RWPE1 (cell line): ENCODE data around the gene WASHC4.
"Not testable (repeated sequence)": the region's sequence is repeated elsewhere in the genome, so short reads cannot be mapped to it uniquely, and the experiment has no call there.

Experiments
- CTCF ChIA-PET: fragments of 350-600 bp; sonication (Branson Sonifier 250); formaldehyde crosslinking; extraction: SDS; loops from one replicate; lab custom pipeline; 2021; lab: Yijun Ruan, JAX
- POLR2A ChIA-PET: fragments of 400-600 bp; formaldehyde crosslinking; extraction: SDS; loops from one replicate; lab custom pipeline; 2020; ENCODE audit warnings: antibody characterized with exemption; ENCODE audit not compliant: low non-redundant PET; lab: Yijun Ruan, JAX
- DNase-seq: peaks from one replicate; pipeline ENCODE4 v3.0.0; 2012; ENCODE audit warnings: low spot score
- H3K27ac ChIP-seq: fragments of 450-650 bp; 2 replicates; pipeline ENCODE4 v1.5.1; 2017
- TF ChIP-seq, protein P1 (sequence below): fragments of 450-650 bp; conservative IDR thresholded peaks from 2 replicates; pipeline ENCODE4 v1.5.1; 2017; ENCODE audit warnings: low read depth, mild to moderate bottlenecking

The WASHC4 gene

DNA sequence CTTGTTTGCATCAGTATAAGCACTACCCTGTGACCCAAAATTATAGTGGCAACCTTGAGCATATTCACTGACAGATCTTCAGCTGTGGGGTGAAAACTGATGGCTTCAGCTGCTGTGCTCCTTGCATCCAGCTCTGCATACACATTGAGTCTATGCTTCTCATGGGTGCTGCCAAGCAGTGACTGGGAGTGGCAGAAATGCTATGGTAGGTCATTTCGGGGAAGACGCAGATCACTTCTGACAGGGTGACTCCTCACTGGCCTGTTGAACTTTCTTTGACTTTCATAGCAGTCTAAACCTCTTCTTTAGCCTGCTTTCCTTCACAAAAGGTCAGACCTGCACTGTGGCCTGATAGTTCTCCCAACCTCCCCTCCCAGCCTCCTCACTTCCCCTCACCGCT lies 17.7 kb upstream of the WASHC4 start:
- H3K27ac ChIP-seq, result no peak overlapping the region
- TF ChIP-seq, protein P1, sequence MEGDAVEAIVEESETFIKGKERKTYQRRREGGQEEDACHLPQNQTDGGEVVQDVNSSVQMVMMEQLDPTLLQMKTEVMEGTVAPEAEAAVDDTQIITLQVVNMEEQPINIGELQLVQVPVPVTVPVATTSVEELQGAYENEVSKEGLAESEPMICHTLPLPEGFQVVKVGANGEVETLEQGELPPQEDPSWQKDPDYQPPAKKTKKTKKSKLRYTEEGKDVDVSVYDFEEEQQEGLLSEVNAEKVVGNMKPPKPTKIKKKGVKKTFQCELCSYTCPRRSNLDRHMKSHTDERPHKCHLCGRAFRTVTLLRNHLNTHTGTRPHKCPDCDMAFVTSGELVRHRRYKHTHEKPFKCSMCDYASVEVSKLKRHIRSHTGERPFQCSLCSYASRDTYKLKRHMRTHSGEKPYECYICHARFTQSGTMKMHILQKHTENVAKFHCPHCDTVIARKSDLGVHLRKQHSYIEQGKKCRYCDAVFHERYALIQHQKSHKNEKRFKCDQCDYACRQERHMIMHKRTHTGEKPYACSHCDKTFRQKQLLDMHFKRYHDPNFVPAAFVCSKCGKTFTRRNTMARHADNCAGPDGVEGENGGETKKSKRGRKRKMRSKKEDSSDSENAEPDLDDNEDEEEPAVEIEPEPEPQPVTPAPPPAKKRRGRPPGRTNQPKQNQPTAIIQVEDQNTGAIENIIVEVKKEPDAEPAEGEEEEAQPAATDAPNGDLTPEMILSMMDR, result no peak
- DNase-seq, result no peak
- POLR2A ChIA-PET, result no interaction called here
- CTCF ChIA-PET, result interaction anchor here (0.7 kb wide), 1 partner anchor 309 kb away, joined by 3 read pairs; no protein-coding TSS in a partner anchor

DNA sequence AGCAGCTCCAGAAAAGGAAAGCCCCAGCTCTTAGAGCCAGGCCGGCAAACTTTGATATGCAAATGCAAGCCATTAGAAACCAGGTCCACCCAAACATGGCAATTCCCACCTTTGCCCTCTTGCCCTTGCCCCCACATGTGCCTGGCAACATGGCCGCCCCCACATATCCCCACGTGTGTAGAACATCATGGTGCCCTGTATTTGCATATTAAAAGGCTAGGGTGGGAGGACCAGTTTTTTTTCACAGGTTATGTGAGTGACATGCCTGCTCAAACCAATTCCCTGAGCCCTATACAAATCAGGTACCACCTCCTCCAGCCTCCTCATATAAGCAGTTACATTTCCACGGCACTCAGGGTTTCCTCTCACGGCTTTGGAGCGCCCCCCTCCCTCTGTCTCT lies 17.2 kb upstream of the WASHC4 start:
- no peak overlapping the region for H3K27ac ChIP-seq
- TF ChIP-seq, protein P1, result no peak
- DNase-seq, result no peak
- ChIA-PET CTCF (no interaction called here), POLR2A (no interaction called here)

DNA sequence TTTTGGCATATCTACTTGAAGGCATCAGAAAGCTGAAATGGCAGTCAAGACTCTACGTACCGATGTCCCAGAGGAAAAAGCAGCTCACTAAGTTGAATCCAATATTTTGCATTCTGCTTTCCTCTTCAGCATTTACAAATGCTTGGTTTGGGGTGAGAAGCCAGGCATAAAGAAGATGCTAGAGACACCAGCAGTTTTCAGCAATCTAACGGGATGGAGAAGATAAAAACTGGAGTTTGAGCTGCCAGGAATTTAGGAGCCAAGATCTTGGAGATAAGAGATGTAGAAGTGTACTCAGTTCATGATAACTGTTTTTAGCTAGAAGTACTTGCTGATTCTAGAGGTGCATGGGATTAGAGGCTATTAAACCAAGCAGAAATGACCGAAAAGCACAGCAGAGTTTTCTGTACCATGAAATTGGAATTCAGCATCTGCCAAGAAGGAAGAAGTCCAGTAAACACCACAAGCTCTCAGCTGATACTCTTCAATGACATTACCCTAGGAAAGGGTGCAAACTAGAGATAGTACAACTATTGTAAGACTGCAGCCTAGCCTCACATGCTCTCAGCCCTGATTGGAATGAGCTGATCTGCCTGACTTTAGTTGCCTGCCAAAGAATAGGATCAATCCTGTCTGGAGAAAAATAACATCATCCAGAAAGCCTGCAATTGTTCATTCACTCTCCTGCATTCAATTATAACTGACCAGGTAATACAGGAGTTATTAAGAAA lies 15.9 kb upstream of the WASHC4 start:
- ChIA-PET CTCF (no interaction called here), POLR2A (no interaction called here)
- TF ChIP-seq, protein P1, result no peak
- H3K27ac ChIP-seq, result no peak overlapping the region
- no peak for DNase-seq

DNA sequence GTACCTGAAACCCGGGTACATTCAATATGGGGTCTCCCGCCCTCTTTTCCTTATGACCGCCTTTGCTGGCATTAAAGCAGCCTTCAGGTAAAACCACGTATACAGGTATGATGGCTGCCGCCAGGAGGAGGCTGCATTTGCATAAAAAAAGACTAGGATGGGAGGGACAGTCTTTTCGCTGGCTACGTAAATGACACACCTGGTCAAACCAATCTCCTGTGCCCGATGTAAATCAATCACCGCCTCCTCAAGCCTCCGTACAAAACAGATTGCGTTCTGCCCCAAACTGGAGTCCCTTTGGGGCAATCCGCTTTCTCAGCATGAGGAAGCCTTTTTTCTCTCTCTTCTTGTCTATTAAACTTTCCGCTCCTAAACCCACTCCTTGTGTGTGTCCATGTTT lies 15.2 kb upstream of the WASHC4 start:
- DNase-seq, result no peak
- CTCF ChIA-PET, result no interaction called here
- TF ChIP-seq, protein P1, result no peak
- POLR2A ChIA-PET, result no interaction called here
- no peak overlapping the region for H3K27ac ChIP-seq

DNA sequence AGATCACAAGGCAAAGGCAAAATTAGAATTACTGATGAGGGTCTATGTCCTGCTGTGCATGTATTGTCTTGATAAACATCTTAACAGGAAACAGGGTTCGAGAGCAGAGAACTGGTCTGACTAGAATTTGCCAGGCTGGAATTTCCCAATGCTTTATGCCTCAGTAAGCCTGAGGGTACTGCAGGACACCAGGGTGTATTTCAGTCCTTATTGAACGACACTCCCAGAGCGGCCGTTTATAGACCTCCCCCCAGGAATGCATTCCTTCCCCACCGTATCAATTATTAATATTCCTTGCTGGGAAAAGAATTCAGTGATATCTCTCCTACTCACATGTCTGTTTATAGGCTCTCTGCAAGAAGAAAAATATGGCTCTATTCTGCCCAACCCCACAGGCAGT lies 12.2 kb upstream of the WASHC4 start:
- H3K27ac ChIP-seq, DNase-seq, POLR2A ChIA-PET, CTCF ChIA-PET: not testable (repeated sequence)

DNA sequence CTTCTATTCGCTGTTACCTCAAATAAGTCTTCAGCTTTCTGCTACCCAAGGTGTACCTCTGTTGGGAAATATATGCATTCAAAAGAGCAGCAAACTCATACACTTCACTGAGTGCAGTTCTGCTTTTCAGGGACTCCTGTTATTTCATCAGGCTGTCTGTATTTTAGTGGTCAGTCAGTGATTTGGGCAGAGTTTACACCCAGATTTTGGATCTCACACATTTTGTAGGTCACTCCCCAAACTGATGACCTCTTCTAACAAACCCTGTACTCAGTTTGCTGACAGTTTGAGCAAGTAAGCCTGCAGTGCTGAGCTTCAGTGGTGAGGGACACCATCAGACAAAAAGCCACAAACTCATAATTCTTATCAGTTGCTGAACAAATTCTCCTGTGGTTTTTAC lies 8.2 kb upstream of the WASHC4 start:
- ChIA-PET CTCF (no interaction called here), POLR2A (no interaction called here)
- DNase-seq, result no peak
- TF ChIP-seq, protein P1, result no peak
- H3K27ac ChIP-seq, result no peak overlapping the region

DNA sequence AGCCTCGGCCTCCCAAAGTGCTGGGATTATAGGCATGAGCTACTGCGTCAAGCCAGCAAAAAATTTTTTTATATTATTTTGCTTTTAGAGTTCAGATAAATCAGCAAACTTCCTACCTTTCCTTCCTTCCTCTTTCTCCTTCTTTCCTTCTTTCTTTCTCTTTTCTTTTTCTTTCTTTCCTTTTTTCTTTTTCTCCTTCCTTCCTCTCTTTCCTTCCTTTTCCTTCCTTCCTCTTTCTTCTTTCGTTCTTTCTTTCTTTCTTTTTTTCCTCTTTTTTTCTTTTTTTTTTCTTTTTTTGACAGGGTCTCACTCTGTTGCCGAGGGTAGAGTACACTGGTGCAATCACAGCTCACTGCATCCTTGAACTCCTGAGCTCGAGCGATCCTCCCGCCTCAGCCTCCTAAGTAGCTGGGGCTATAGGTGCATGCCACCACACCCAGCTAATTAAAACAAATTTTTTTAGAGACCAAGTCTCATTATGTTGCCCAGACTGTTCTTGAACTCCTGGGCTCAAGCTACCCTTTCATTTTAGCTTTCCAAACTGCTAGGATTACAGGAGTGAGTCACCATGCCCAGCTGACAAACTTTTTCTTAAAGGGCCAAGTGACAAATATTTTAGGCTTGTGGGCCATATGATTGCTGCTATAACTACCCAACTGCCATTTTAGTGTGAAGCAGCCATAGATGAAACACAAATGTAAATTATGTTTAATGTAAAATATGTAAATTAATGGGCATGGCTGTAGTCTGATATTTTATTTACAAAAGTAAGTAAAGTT lies 7.1 kb upstream of the WASHC4 start:
- TF ChIP-seq, protein P1, result no peak
- ChIA-PET CTCF (interaction anchor here (0.5 to 0.6 kb wide), 2 partner anchors 37 to 61 kb away, joined by 3 to 4 read pairs; no protein-coding TSS in a partner anchor), POLR2A (no interaction called here)
- H3K27ac ChIP-seq, result no peak overlapping the region
- no peak for DNase-seq
